SIG-M5 (cell line): ENCODE data around the gene TRAF3IP1.
"Not testable (repeated sequence)": the region's sequence is repeated elsewhere in the genome, so short reads cannot be mapped to it uniquely, and the experiment has no call there.

ENCODE experiments used
- DNase-seq: peaks from one replicate; lab custom pipeline; 2025; lab: John Stamatoyannopoulos, UW

Gene TRAF3IP1

DNA sequence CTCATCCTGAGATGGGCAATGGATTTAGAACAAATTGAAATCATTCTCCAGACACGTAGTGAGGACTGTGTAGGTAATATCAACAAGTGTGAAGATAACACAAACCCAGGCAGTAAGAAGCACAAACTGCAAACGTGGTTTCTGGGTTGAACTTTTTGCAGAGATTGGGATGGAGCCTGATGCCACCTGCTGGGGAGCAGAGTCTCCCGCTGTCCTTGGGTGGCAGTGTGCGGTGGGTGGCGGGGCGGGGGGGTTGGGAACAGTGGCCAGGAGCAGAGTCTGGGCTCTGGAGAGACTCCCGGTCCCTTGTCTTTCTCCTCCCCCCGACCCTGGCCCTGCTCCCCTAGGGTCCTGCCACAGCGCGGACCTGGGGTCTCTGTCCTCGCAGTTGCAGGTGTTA, 19.5 kb downstream of the TRAF3IP1 start:
- DNase-seq: no peak

DNA sequence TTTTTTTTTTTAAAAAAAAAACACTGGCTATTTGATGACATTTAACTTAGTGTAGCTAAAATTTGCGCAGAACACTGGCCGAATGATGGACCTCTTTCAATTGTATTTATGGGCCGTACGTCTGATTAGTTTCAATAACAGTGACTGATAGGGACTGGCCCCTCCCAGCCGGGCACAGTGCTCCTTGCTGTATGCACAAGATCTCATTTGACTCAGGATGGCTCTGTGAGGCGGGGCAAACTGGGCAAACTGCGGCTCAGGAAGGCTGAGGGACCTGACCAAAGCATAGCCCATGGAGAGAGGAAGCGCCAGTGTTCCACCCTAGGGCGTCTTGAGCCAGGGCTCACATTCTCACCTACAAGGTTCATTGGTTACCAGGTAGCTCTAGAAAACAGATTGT, 21.2 kb downstream of the TRAF3IP1 start:
- DNase-seq: no peak

DNA sequence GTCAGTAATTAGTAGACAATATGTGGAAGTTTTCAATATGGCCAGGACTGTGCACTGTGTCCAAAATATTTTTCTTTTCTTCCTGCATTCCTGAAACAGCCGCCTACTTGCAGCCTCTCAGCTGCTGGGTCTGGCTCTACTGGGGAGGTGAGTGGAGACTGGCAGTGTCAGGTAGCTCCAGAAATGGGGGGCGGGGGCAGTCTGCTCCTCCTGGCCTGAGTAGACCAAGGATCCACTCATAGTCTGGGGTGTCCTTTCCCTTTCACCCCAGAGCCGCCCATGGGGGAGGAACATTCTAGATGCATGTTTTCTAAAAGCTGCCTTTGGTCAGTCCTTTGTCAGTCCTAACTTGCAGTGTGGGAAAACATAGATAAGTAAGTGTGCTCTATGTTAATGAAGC, 23.7 kb downstream of the TRAF3IP1 start:
- DNase-seq: no peak

DNA sequence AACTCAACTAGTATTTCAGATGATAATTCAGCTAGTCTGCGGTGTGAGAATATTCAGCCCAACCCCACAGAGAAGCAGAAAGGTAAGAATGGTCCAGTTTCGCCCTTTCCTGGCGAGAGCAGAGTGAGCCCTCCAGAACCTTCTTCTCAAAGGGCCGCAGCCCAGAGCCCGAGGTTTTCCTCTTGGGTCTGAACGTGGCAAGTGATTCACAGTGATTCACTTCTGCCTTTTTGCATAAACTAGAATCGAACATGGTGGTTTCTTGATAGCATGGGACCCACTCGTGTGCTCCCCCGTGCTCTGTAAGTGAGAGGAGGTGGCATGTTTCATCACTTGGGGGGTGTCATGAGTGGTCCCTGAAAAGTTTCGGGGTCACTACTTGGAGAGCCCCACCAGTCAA, 24.2 kb downstream of the TRAF3IP1 start:
- DNase-seq: no peak

GRCh38 chr2:238345297-238345968, 25.1 kb downstream of the TRAF3IP1 start:
- no peak for DNase-seq

- no peak for DNase-seq
Measured at GRCh38 chr2:238346544-238346943, 26.2 kb downstream of the TRAF3IP1 start.

DNA sequence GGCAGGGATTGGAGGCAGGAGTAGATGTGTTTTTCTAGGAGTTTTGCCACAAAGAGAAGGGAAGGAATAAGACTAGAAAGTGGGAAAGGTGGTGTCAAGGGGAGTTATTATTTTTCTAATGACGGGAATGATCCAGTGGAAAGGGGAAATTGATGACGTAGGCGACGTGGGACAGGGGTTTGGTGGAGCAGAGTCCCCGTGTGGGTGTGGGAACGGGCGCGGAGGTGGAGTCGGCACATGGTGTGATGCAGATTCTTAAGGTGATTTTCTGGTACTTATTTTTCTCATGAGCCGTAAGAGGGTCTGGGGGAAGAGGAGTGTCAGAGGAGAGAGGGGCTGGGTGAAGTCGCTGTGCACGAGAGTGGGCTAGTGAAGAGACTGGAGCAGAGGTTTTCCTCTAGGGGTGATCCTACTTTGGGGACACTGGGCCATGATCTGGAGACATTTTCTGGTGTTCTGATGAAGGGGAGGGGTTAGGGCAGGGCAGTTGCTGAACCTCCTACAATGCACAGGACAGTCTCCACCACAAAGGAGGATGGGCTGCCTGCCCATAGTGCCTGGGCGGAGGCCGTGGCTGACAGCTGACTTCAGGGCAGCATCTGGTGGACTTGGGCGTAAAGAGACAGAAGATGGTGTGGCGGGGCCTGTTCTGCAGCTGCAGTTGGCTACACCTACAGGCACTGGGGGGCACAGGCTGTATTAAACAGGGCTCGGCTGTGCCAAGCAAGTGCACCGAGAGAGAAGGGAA, 30.0 kb downstream of the TRAF3IP1 start:
- no peak for DNase-seq

- no peak for DNase-seq
Measured at GRCh38 chr2:238351315-238351714, 31.0 kb downstream of the TRAF3IP1 start.

DNA sequence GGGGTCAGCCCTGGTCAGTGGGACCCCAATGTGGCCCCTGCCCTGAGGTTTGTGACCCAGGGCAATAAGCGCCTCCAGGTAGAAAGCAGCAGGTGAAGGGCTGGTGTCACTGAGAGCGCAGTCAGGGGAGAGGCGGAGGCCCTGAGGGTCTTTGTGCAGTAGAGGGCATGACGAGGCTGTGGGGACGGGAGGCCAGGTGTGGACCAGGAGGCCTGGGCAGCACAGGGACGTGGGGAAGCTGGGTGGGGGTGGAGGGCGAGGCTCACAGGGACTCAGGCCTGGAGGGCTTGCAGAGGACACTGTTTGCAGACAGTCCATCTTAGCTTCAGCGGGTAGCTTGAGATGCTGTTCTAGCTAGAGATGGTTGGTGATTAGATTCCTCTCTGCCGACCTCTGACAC, 32.0 kb downstream of the TRAF3IP1 start:
- no peak for DNase-seq

- no peak for DNase-seq
Measured at GRCh38 chr2:238358769-238359168, 38.5 kb downstream of the TRAF3IP1 start.

GRCh38 chr2:238359403-238359802, 39.1 kb downstream of the TRAF3IP1 start:
- DNase-seq: no peak

GRCh38 chr2:238361877-238362276, 41.6 kb downstream of the TRAF3IP1 start:
- DNase-seq: no peak

DNA sequence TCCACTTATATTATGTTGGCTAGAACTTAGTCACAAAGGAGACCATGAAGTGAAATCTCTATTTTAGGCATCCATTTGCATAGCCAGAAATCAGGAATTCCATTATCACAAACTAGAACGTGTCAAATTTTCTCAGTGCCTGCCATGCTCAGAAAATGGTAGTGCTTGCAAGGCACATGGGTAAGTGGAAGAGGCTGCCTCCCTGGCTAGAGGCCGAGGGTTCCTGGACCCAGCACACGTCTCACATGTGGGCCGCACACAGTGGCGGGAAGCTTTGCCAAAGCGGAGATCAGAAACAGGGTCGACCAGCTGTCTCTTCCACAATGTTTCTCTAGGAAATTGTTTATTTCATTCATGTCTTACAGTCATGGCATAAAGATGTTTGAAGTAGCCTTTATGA, 42.3 kb downstream of the TRAF3IP1 start:
- no peak for DNase-seq

DNA sequence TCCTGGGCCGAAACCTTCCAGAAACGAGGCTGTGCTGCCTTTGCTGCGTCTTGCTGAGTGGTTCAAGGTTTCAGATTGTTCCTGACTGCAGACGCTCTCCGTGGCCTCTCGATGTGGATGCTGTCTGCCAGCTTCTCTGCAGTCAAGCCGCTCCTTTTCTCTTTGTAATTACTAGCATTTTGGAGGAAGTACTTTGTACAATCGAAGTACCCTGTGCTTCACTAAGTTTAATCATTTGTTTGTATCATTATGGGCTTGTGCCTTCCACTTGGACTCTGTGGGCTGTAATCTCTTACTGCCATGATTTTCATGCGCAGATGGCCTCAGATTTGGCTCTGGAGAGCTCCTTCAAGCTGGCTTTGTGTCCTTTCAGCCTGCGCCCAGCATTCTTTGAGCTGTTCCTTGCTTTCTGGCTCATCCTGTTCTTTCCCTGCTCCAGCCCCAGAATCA, 49.3 kb downstream of the TRAF3IP1 start:
- DNase-seq: no peak

DNA sequence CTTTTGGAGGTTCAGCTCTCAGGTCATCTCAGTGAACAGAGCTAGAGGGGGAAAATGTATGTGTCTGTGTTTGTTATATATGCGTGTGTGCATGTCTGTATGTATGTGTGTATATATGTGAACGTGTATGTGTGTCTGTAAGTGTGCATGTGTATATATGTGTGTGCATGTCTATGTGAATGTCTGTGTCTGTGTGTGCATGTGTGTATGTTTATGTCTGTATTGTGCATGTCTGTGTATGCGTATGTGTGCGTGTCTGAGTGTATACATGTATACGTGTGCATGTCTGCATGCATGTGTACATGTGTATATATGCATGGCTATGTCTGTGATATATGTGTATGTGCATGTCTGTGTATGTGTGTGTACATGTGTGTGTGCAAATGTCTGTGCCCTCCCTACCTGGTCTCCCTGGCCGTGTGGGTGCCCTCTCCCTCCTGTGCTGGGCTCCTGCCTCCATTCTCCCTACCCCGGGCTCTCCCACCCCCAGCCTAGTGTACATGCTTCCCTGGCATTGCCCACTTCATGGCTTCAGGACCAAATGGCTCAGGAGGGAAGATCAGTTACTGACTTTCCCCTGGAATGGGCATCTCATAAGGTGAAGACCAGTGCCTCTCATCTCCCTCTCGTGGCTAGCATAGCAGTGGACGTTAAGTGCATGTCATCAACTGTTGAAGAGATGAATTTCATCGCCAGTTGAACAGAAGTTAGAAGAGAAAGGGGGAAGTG, 49.9 kb downstream of the TRAF3IP1 start:
- DNase-seq: no peak

- no peak for DNase-seq
Measured at GRCh38 chr2:238370823-238371372, 50.6 kb downstream of the TRAF3IP1 start.

DNA sequence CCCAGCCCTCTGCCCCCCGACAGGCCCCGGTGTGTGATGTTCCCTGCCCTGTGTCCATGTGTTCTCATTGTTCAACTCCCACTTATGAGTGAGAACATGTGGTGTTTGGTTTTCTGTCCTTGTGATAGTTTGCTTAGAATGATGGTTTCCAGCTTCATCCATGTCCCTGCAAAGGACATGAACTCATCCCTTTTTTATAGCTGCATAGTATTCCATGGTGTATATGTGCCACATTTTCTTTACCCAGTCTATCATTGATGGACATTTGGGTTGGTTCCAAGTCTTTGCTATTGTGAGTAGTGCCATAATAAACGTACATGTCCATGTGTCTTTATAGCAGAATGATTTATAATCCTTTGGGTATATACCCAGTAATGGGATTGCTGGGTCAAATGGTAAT, 52.0 kb downstream of the TRAF3IP1 start:
- not testable (repeated sequence) for DNase-seq

- peak; percentile 19 for DNase-seq
Measured at GRCh38 chr2:238376884-238377391, 56.6 kb downstream of the TRAF3IP1 start.

- no peak for DNase-seq
Measured at GRCh38 chr2:238378230-238379095, 58.1 kb downstream of the TRAF3IP1 start.

DNA sequence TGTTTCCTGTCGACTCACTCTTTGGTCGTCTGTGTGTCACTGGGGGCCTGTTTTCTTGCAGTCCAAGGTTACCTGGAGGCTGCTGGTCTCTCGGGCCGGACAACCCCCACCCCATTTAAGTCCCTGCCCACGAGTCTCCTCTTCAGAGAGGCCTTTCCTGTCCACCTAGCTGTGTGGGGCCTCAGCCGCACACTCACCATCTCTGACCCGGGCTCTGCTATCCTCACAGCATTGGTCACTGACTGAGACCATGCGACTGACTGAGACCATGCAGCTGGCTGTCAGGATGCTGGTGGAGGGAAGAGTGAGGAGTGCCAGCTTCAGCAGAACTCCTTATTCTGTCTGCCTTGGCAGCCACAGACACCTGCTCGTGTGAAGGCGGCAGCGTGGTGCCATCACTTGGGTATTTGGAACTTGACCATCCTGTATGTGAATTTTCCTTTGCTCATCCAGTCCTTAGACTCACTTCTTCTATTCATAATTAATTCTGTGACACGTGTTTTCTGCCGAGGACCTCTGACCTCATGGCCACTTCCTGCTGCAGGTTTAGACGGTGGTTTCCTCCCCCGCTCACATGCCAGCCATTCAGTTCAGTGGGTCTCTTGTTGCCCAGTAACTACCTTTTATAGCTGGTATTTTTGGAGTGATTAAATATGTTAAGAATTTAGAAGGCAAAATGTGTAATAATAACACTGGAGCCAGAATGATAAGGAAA, 58.9 kb downstream of the TRAF3IP1 start:
- DNase-seq: no peak

GRCh38 chr2:238380336-238380735, 60.0 kb downstream of the TRAF3IP1 start:
- DNase-seq: no peak
